Measurements from ENCODE around the gene THAP12.

- TF ChIP-seq, protein P1, sequence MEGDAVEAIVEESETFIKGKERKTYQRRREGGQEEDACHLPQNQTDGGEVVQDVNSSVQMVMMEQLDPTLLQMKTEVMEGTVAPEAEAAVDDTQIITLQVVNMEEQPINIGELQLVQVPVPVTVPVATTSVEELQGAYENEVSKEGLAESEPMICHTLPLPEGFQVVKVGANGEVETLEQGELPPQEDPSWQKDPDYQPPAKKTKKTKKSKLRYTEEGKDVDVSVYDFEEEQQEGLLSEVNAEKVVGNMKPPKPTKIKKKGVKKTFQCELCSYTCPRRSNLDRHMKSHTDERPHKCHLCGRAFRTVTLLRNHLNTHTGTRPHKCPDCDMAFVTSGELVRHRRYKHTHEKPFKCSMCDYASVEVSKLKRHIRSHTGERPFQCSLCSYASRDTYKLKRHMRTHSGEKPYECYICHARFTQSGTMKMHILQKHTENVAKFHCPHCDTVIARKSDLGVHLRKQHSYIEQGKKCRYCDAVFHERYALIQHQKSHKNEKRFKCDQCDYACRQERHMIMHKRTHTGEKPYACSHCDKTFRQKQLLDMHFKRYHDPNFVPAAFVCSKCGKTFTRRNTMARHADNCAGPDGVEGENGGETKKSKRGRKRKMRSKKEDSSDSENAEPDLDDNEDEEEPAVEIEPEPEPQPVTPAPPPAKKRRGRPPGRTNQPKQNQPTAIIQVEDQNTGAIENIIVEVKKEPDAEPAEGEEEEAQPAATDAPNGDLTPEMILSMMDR (IDR thresholded peaks at IDR 0.05; ENCODE audit: insufficient read depth, low read depth, low read length) = no peak
- no peak for TF ChIP-seq EZH2 (IDR thresholded peaks at IDR 0.05; ENCODE audit: insufficient read depth, low read length)
Observed at GRCh38 chr11:76316726-76317125, 64.2 kb downstream of the THAP12 start.

All from astrocyte (in vitro differentiated cells and primary cell).